GM12874 (cell line): ENCODE results near the gene TMEM198.

Experiments
- TF ChIP-seq, protein P1 (sequence below): IDR thresholded peaks from 2 replicates; pipeline ENCODE4 v1.5.1; 2011; ENCODE audit warnings: low read depth, mild to moderate bottlenecking, control low read depth, low read length, moderate library complexity; ENCODE audit not compliant: insufficient read depth

Gene TMEM198

DNA sequence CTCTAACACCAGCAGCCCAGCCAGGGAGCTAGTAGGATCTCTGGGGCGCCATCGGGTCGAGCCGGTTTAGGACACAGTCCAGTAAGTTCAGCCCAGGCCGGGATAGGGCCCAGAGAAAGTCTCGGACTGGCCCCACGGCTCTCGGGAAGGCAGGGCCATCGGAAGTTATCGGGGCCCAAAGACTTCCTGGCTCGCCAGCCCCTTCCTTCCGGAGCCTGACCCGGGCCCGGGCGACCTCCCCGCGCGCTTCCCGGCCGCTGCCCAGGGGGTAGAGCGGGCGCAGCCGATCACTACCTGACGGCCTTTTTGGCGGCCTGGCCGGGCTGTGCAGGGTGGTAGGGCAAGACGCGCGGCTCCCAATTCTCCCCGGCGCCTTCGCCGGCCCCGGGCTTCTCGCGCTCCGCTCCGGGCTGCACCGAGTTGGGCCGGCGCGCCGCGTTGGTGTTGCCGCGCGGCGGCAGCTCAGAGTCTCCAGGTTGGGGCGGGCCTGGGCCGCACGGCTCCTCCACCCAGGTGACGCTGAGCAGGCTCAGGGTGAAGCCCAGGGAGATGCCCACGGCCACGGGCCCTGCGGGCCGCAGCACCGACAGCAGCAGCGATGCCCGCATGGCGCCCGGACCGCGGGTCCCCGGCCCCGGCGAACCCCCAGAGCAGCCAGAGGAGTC lies 765 bp upstream of the TMEM198 start:
- TF ChIP-seq, protein P1, sequence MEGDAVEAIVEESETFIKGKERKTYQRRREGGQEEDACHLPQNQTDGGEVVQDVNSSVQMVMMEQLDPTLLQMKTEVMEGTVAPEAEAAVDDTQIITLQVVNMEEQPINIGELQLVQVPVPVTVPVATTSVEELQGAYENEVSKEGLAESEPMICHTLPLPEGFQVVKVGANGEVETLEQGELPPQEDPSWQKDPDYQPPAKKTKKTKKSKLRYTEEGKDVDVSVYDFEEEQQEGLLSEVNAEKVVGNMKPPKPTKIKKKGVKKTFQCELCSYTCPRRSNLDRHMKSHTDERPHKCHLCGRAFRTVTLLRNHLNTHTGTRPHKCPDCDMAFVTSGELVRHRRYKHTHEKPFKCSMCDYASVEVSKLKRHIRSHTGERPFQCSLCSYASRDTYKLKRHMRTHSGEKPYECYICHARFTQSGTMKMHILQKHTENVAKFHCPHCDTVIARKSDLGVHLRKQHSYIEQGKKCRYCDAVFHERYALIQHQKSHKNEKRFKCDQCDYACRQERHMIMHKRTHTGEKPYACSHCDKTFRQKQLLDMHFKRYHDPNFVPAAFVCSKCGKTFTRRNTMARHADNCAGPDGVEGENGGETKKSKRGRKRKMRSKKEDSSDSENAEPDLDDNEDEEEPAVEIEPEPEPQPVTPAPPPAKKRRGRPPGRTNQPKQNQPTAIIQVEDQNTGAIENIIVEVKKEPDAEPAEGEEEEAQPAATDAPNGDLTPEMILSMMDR: no peak

GRCh38 chr2:219544567-219544966 lies 739 bp downstream of the TMEM198 start:
- TF ChIP-seq, protein P1: no peak

- TF ChIP-seq, protein P1: no peak
Measured at GRCh38 chr2:219545295-219545942, 1.6 kb downstream of the TMEM198 start.

DNA sequence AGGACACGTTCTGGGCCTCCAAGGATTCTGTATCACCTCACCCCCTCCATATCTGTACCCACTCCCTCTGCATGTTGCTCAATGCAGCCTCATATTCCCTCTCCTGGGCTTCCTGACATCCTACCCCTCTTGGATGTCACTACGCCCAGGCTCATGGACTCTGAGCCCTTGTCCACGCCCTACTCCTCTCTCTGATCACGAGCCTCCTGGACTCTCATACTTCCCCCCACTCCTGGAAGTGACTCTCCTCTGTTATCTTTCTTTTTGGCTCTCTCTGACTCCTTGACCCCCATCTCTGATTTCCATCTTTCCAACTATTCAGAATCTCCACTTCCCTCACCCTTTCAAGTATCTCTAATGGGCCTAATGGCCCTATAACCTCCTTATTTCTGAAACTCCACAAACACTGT lies 2.1 kb downstream of the TMEM198 start:
- TF ChIP-seq, protein P1: no peak

- TF ChIP-seq, protein P1: no peak
Measured at GRCh38 chr2:219547621-219548020, 3.8 kb downstream of the TMEM198 start.

DNA sequence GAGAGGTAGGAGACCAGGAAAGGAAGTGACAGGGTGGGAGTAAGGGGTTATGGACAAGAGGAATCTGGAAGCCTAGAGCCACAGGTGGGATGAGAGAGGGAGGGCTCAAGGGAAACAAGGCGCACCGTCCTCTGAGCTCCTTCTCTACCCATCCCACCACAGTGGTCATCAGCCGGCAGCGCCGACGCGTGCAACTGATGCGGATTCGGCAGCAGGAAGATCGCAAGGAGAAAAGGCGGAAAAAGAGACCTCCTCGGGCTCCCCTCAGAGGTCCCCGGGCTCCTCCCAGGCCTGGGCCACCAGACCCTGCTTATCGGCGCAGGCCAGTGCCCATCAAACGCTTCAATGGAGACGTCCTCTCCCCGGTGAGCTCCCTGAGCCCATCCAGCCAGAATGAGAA lies 5.2 kb downstream of the TMEM198 start:
- TF ChIP-seq, protein P1: no peak

GRCh38 chr2:219549619-219550018 lies 5.8 kb downstream of the TMEM198 start:
- TF ChIP-seq, protein P1: no peak
